HepG2 (cell line): ENCODE results near the gene PTX4. TPM values are rescaled to one million over a fixed set of nuclear protein-coding genes. Genes with fewer than 3 reads are reported as not detected.

ENCODE experiments used
- FOXC1 ChIP-seq: sonication (generic); formaldehyde crosslinking; IDR thresholded peaks from 2 replicates; pipeline ENCODE4 v1.8.0; 2022; ENCODE audit warnings: mild to moderate bottlenecking, missing genetic modification reagents, borderline replicate concordance
- GATAD2A ChIP-seq: IDR thresholded peaks from 2 replicates; pipeline ENCODE4 v1.6.1; 2016
- NFIB ChIP-seq: sonication (generic); formaldehyde crosslinking; IDR thresholded peaks from 2 replicates; pipeline ENCODE4 v1.9.0; 2021; ENCODE audit warnings: missing genetic modification reagents, mild to moderate bottlenecking, borderline replicate concordance
- PLRG1 ChIP-seq: fragments of 450-650 bp; conservative IDR thresholded peaks from 2 replicates; pipeline ENCODE4 v1.6.1; 2016
- STAG1 ChIP-seq: sonication (generic); formaldehyde crosslinking; IDR thresholded peaks from 2 replicates; pipeline ENCODE4 v1.4.0; 2020; ENCODE audit warnings: missing genetic modification reagents
- ZNF572 ChIP-seq: sonication (generic); formaldehyde crosslinking; IDR thresholded peaks from 2 replicates; pipeline ENCODE4 v1.5.1; 2020; ENCODE audit warnings: mild to moderate bottlenecking, missing genetic modification reagents
- ZNF607 ChIP-seq: sonication (generic); formaldehyde crosslinking; IDR thresholded peaks from 2 replicates; pipeline ENCODE4 v1.5.1; 2020; ENCODE audit warnings: missing genetic modification reagents, mild to moderate bottlenecking, borderline replicate concordance
- ZNF772 ChIP-seq: sonication (generic); formaldehyde crosslinking; IDR thresholded peaks from 2 replicates; pipeline ENCODE4 v1.5.0; 2020; ENCODE audit warnings: mild to moderate bottlenecking, missing genetic modification reagents
- polyA plus RNA-seq, 8 experiments: library from polyadenylated mRNA; depleted of rRNA in 3 of 8; stranded (reverse) in 7 of 8; unstranded in 1 of 8; fragments of >200 nt; fragmentation: Illumina TruSeq in 4 of 8; extraction: Trizol in 4 of 8; gene quantifications; 2 replicates each; pipeline versions ENCODE4 v1.2.1 to v1.2.3, GENCODE V29; 2011 to 2016; ENCODE audit warnings: low read depth in 4 of 8, missing spikeins in 1 of 8, mixed read lengths in 1 of 8; ENCODE audit not compliant: insufficient read depth in 1 of 8
- total RNA-seq, 5 experiments: library from RNA; depleted of rRNA; stranded (reverse); fragments of >200 nt; fragmentation: Illumina TruSeq; extraction: Trizol; gene quantifications; 2 replicates each; pipeline ENCODE4 v1.2.3, GENCODE V29; 2016; ENCODE audit warnings: low read depth in 1 of 5
- TF ChIP-seq, protein P1 (sequence below): sonication (generic); formaldehyde crosslinking; IDR thresholded peaks from 2 replicates; pipeline ENCODE4 v1.5.0; 2020; ENCODE audit warnings: mild to moderate bottlenecking, missing genetic modification reagents, borderline replicate concordance
- TF ChIP-seq, protein P2 (sequence below): sonication (generic); formaldehyde crosslinking; IDR thresholded peaks from 2 replicates; pipeline ENCODE4 v1.9.0; 2021; ENCODE audit warnings: missing genetic modification reagents, borderline replicate concordance
- TF ChIP-seq, protein P3 (sequence below): sonication (generic); formaldehyde crosslinking; IDR thresholded peaks from 2 replicates; pipeline ENCODE4 v1.9.0; 2022; ENCODE audit warnings: low read depth, missing genetic modification reagents
- TF ChIP-seq, protein P4 (sequence below): sonication (generic); formaldehyde crosslinking; IDR thresholded peaks from 2 replicates; pipeline ENCODE4 v1.5.0; 2020; ENCODE audit warnings: mild to moderate bottlenecking, missing genetic modification reagents

PTX4 gene
- total and polyA plus RNA-seq, 2 of the 13 experiments (the other 11 are each of a cell fraction or from before 2014, with no cell fraction given) = 0.04 TPM; not detected in 1

DNA sequence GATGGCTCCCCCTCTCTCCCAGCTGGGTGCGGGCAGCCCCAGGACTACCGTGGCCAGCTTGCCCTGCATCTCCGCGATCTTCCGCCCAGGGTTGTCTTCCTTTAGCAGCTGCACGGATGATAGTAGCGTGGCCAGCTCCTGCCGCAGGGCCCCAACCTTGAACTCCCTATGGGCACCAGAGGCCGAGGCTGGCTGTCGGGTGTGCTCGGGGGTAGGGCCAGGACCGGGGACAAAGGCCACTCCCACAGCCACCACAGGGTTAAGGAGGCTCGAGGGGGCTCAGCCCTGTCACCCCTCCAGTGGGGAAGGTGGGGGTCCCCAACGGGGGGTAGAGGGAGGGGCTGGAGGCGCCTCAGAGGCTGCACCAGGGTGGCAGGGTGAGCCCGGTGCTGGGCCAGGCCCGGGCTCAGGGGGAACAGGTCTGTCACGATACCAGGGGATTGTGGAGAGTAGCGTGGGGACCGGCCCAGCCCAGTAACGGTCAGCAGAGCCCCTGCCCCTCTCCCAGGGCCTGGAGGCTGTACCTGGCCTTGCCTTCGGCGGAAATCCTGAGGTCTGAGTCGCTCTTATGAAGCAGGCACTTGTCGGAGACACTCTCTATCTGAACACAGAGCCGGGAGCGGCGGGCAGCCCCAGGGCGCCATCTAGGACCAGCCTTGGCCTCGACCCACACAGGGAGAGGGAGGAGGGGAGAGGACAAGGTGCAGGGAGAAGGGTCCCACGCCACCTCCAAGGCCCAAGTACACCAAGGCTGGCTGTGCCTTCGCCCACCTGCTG is 52.6 kb downstream of the PTX4 start (continued):
- TF ChIP-seq, protein P1, sequence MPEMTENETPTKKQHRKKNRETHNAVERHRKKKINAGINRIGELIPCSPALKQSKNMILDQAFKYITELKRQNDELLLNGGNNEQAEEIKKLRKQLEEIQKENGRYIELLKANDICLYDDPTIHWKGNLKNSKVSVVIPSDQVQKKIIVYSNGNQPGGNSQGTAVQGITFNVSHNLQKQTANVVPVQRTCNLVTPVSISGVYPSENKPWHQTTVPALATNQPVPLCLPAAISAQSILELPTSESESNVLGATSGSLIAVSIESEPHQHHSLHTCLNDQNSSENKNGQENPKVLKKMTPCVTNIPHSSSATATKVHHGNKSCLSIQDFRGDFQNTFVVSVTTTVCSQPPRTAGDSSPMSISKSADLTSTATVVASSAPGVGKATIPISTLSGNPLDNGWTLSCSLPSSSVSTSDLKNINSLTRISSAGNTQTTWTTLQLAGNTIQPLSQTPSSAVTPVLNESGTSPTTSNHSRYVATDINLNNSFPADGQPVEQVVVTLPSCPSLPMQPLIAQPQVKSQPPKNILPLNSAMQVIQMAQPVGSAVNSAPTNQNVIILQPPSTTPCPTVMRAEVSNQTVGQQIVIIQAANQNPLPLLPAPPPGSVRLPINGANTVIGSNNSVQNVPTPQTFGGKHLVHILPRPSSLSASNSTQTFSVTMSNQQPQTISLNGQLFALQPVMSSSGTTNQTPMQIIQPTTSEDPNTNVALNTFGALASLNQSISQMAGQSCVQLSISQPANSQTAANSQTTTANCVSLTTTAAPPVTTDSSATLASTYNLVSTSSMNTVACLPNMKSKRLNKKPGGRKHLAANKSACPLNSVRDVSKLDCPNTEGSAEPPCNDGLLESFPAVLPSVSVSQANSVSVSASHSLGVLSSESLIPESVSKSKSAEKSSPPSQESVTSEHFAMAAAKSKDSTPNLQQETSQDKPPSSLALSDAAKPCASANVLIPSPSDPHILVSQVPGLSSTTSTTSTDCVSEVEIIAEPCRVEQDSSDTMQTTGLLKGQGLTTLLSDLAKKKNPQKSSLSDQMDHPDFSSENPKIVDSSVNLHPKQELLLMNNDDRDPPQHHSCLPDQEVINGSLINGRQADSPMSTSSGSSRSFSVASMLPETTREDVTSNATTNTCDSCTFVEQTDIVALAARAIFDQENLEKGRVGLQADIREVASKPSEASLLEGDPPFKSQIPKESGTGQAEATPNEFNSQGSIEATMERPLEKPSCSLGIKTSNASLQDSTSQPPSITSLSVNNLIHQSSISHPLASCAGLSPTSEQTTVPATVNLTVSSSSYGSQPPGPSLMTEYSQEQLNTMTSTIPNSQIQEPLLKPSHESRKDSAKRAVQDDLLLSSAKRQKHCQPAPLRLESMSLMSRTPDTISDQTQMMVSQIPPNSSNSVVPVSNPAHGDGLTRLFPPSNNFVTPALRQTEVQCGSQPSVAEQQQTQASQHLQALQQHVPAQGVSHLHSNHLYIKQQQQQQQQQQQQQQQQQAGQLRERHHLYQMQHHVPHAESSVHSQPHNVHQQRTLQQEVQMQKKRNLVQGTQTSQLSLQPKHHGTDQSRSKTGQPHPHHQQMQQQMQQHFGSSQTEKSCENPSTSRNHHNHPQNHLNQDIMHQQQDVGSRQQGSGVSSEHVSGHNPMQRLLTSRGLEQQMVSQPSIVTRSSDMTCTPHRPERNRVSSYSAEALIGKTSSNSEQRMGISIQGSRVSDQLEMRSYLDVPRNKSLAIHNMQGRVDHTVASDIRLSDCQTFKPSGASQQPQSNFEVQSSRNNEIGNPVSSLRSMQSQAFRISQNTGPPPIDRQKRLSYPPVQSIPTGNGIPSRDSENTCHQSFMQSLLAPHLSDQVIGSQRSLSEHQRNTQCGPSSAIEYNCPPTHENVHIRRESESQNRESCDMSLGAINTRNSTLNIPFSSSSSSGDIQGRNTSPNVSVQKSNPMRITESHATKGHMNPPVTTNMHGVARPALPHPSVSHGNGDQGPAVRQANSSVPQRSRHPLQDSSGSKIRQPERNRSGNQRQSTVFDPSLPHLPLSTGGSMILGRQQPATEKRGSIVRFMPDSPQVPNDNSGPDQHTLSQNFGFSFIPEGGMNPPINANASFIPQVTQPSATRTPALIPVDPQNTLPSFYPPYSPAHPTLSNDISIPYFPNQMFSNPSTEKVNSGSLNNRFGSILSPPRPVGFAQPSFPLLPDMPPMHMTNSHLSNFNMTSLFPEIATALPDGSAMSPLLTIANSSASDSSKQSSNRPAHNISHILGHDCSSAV (CRISPR knock-in tag) = no peak
- no peak for TF ChIP-seq NFIB (CRISPR knock-in tag)
- no peak for TF ChIP-seq ZNF772 (CRISPR knock-in tag)
- TF ChIP-seq FOXC1 = peak; percentile 27; the same call in 1 of the 2 replicates
- peak; percentile 64 for TF ChIP-seq STAG1 (CRISPR knock-in tag)
- peak; percentile 63; the same call in 1 of the 2 replicates for TF ChIP-seq ZNF607
- no peak for TF ChIP-seq PLRG1
- TF ChIP-seq GATAD2A (CRISPR knock-in tag) = peak; percentile 34; the same call in 1 of the 2 replicates
- TF ChIP-seq ZNF572 = peak; percentile 35; the same call in 1 of the 2 replicates
- TF ChIP-seq, protein P2, sequence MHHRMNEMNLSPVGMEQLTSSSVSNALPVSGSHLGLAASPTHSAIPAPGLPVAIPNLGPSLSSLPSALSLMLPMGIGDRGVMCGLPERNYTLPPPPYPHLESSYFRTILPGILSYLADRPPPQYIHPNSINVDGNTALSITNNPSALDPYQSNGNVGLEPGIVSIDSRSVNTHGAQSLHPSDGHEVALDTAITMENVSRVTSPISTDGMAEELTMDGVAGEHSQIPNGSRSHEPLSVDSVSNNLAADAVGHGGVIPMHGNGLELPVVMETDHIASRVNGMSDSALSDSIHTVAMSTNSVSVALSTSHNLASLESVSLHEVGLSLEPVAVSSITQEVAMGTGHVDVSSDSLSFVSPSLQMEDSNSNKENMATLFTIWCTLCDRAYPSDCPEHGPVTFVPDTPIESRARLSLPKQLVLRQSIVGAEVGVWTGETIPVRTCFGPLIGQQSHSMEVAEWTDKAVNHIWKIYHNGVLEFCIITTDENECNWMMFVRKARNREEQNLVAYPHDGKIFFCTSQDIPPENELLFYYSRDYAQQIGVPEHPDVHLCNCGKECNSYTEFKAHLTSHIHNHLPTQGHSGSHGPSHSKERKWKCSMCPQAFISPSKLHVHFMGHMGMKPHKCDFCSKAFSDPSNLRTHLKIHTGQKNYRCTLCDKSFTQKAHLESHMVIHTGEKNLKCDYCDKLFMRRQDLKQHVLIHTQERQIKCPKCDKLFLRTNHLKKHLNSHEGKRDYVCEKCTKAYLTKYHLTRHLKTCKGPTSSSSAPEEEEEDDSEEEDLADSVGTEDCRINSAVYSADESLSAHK = no peak
- TF ChIP-seq, protein P3, sequence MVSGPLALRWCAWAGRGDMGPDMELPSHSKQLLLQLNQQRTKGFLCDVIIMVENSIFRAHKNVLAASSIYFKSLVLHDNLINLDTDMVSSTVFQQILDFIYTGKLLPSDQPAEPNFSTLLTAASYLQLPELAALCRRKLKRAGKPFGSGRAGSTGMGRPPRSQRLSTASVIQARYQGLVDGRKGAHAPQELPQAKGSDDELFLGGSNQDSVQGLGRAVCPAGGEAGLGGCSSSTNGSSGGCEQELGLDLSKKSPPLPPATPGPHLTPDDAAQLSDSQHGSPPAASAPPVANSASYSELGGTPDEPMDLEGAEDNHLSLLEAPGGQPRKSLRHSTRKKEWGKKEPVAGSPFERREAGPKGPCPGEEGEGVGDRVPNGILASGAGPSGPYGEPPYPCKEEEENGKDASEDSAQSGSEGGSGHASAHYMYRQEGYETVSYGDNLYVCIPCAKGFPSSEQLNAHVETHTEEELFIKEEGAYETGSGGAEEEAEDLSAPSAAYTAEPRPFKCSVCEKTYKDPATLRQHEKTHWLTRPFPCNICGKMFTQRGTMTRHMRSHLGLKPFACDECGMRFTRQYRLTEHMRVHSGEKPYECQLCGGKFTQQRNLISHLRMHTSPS = peak; percentile 41; the same call in 1 of the 2 replicates
- TF ChIP-seq, protein P4, sequence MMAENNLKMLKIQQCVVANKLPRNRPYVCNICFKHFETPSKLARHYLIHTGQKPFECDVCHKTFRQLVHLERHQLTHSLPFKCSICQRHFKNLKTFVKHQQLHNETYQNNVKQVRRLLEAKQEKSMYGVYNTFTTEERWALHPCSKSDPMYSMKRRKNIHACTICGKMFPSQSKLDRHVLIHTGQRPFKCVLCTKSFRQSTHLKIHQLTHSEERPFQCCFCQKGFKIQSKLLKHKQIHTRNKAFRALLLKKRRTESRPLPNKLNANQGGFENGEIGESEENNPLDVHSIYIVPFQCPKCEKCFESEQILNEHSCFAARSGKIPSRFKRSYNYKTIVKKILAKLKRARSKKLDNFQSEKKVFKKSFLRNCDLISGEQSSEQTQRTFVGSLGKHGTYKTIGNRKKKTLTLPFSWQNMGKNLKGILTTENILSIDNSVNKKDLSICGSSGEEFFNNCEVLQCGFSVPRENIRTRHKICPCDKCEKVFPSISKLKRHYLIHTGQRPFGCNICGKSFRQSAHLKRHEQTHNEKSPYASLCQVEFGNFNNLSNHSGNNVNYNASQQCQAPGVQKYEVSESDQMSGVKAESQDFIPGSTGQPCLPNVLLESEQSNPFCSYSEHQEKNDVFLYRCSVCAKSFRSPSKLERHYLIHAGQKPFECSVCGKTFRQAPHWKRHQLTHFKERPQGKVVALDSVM (CRISPR knock-in tag) = 0 out of 2 replicates have a peak, but pooled peaks have one; percentile 20
